Measurements from ENCODE around the gene IER2.
"Not testable (repeated sequence)": the region's sequence is repeated elsewhere in the genome, so short reads cannot be mapped to it uniquely, and the experiment has no call there.

- TF ChIP-seq POLR2A, POLR2AphosphoS5 (IDR thresholded peaks at IDR 0.05; ENCODE audit: low read depth, low read length): not testable (repeated sequence)
Measured at GRCh38 chr19:13202112-13202511, 51.9 kb downstream of the IER2 start.

All from GM12891 (cell line).